SK-N-SH treated with all-trans-retinoic acid at 6 μM for 48 hours (cell line): ENCODE results near the gene RAD51B.

Source experiments
- ATAC-seq: fragments of 200-7000 bp; cut with Tn5 transposase; 3 replicates; pipeline ENCODE4 v1.9.1; 2020; ENCODE audit warnings: mild to moderate bottlenecking, moderate library complexity
- ARNTL ChIP-seq: fragments of 450-650 bp; formaldehyde crosslinking; IDR thresholded peaks from 2 replicates; pipeline ENCODE4 v1.5.0; 2020; ENCODE audit warnings: low read depth, mild to moderate bottlenecking, moderate library complexity, borderline replicate concordance
- BACH2 ChIP-seq: fragments of 250-450 bp; sonication (Bioruptor Pico); IDR thresholded peaks from 2 replicates; pipeline ENCODE4 v1.9.0; 2021; ENCODE audit warnings: mild to moderate bottlenecking, borderline replicate concordance
- CSDC2 ChIP-seq: fragments of 250-450 bp; sonication (Bioruptor Pico); IDR thresholded peaks from 2 replicates; pipeline ENCODE4 v1.5.0; 2020; ENCODE audit warnings: mild to moderate bottlenecking, moderate library complexity
- CSRNP3 ChIP-seq: fragments of 250-450 bp; sonication (Bioruptor Pico); IDR thresholded peaks from 2 replicates; pipeline ENCODE4 v1.5.1; 2021; ENCODE audit warnings: mild to moderate bottlenecking, moderate library complexity
- ESRRG ChIP-seq: fragments of 250-450 bp; sonication (Bioruptor Pico); IDR thresholded peaks from 2 replicates; pipeline ENCODE4 v1.6.1; 2021; ENCODE audit warnings: mild to moderate bottlenecking
- GLIS3 ChIP-seq: fragments of 250-450 bp; sonication (Bioruptor Pico); IDR thresholded peaks from 2 replicates; pipeline ENCODE4 v1.5.0; 2020; ENCODE audit warnings: mild to moderate bottlenecking, moderate library complexity
- PATZ1 ChIP-seq: fragments of 250-450 bp; sonication (Bioruptor Pico); IDR thresholded peaks from 2 replicates; pipeline ENCODE4 v1.8.0; 2020; ENCODE audit warnings: mild to moderate bottlenecking, moderate library complexity, borderline replicate concordance
- POU6F1 ChIP-seq: fragments of 250-450 bp; sonication (Bioruptor Pico); IDR thresholded peaks from 2 replicates; pipeline ENCODE4 v1.8.0; 2021; ENCODE audit warnings: low read depth, mild to moderate bottlenecking, moderate library complexity, borderline replicate concordance
- PPARA ChIP-seq: fragments of 250-450 bp; sonication (Bioruptor Pico); IDR thresholded peaks from 2 replicates; pipeline ENCODE4 v1.5.0; 2020; ENCODE audit warnings: mild to moderate bottlenecking, borderline replicate concordance
- SNAI2 ChIP-seq: fragments of 250-450 bp; sonication (Bioruptor Pico); IDR thresholded peaks from 2 replicates; pipeline ENCODE4 v1.5.0; 2020; ENCODE audit warnings: mild to moderate bottlenecking, moderate library complexity
- TCF4 ChIP-seq: fragments of 250-450 bp; sonication (Bioruptor Pico); IDR thresholded peaks from 2 replicates; pipeline ENCODE4 v1.8.0; 2021; ENCODE audit warnings: mild to moderate bottlenecking, moderate library complexity, borderline replicate concordance
- TOX ChIP-seq: fragments of 250-450 bp; sonication (Bioruptor Pico); IDR thresholded peaks from 2 replicates; pipeline ENCODE4 v1.8.0; 2021; ENCODE audit warnings: mild to moderate bottlenecking, moderate library complexity, borderline replicate concordance
- ZFP3 ChIP-seq: fragments of 250-450 bp; sonication (Bioruptor Pico); IDR thresholded peaks from 2 replicates; pipeline ENCODE4 v1.5.0; 2020; ENCODE audit warnings: mild to moderate bottlenecking, moderate library complexity
- ZFP30 ChIP-seq: fragments of 450-650 bp; formaldehyde crosslinking; IDR thresholded peaks from 2 replicates; pipeline ENCODE4 v1.5.0; 2022; ENCODE audit warnings: mild to moderate bottlenecking, moderate library complexity
- ZNF565 ChIP-seq: fragments of 450-650 bp; formaldehyde crosslinking; conservative IDR thresholded peaks from 2 replicates; pipeline ENCODE4 v1.5.0; 2020; ENCODE audit warnings: low read depth, mild to moderate bottlenecking, moderate library complexity
- ZNF70 ChIP-seq: fragments of 450-650 bp; formaldehyde crosslinking; IDR thresholded peaks from 2 replicates; pipeline ENCODE4 v1.5.0; 2020; ENCODE audit warnings: mild to moderate bottlenecking, moderate library complexity
- ZNF8 ChIP-seq: fragments of 450-650 bp; formaldehyde crosslinking; IDR thresholded peaks from 2 replicates; pipeline ENCODE4 v1.5.0; 2020; ENCODE audit warnings: mild to moderate bottlenecking, moderate library complexity
- TF ChIP-seq, protein P1 (sequence below): fragments of 250-450 bp; sonication (Bioruptor Pico); IDR thresholded peaks from 2 replicates; pipeline ENCODE4 v1.5.0; 2020; ENCODE audit warnings: mild to moderate bottlenecking, moderate library complexity

RAD51B gene

DNA sequence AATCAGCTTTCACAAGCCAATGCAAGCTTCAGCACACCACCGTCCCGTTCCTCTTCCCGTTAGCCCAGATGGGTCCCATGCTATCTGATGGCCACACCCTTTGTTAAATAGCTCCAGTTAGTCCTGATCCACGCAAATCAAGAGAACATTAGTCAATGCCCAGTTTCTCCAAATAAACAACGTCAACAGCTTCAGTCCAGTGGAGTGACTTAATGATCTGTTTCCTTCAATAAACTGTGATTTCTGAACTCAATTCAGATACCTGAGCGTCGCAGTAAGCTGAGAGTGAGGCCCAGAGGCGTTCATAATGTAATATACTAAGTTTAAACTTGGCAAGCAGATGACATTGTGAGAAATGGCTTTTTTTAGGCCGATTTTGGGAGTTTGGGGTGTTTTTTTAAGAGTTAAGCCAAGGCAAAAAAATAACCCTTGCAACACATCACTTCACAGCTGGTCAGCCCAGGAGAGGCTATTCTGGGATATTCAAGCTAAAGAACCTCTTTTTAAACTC is 861.0 kb downstream of the RAD51B start (continued):
- no peak for TF ChIP-seq PATZ1
- no peak for TF ChIP-seq ZFP30 (CRISPR knock-in tag)
- no peak for TF ChIP-seq BACH2 (CRISPR knock-in tag)
- TF ChIP-seq ESRRG (CRISPR knock-in tag), result no peak

DNA sequence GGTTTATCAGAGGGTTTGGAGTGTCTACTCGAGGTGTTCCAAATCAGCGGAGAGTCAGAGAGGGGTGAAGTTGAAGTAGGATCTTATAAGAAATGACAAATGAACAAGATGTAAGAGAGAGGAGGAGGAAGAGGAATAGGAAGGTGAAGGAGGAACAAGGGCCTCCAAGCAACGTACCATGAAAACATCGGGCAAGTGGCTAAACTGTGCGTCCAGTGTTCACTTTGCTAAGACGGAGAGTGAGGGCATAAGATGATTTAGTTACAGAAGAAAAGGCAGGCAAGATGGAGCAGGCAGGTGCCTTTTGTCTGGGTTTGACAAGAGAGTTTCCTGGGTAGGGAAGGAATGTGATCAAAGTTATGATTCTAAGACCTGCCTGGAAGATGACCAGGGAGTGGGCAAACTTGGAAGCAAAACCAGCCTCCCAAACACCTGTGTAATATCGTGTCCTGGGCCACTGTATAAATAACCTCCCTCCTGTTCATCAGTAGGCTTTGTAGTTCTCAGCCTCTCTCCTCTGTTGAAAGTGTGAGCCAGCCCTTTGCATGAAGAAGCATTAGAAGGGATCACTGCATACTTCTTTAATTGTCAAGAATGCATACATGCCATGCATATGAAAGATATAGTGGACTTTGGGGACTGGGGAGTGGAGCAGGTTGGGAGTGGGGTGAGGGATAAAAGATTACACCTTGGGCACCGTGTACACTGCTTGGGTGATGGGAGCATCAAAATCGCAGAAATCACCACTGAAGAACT is 861.9 kb downstream of the RAD51B start:
- ATAC-seq, result no peak
- TF ChIP-seq PATZ1, result no peak
- no peak for TF ChIP-seq ZFP3 (CRISPR knock-in tag)
- TF ChIP-seq ZNF565 (CRISPR knock-in tag), result no peak
- TF ChIP-seq TOX (CRISPR knock-in tag), result no peak
- no peak for TF ChIP-seq ZNF70 (CRISPR knock-in tag)
- no peak for TF ChIP-seq POU6F1
- TF ChIP-seq, all 23 proteins: peak for 0

DNA sequence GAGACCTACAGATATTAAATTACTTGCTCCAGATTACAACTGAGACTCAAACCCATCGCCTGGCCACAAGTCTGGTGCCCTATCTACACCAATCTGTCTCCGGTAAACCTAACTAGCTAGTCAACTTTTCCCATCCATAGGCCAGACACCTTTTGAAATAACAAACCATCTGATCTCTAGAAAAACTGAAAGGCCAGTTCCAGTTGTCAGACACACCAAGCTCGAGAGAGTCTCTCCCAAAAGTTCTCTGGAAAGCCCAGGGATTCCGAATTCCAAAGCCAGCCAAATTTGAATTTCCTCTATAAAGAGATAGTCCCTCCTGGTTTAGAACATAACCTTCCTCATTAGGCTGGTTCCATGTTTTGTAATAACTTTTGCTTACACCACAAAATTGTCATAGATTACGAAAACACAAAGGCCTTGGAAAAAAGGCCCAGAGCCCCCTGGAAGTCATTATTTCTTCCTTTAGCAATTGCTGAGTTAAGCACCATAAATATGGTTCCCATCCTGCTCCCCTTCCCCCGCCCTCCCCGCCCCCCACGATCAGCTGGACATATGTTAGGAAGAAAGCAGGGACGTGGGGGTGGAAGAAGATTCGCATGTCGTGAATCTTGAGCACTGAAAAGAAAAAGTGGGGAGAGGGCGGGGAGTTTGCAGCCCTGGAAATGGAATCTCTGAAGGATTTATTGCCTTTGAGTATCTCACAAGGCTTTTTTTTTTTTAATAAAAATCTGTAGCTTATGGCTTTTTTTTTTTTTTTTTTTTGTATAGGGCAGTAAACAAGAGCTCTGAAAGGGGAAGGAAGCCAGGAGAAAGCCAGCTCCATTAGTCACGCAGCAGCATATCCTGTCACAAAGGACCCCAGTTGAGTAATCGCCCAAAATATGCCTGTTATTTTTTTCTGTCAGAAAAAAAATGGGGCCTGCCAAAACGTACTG is 862.9 kb downstream of the RAD51B start:
- TF ChIP-seq, protein P1, sequence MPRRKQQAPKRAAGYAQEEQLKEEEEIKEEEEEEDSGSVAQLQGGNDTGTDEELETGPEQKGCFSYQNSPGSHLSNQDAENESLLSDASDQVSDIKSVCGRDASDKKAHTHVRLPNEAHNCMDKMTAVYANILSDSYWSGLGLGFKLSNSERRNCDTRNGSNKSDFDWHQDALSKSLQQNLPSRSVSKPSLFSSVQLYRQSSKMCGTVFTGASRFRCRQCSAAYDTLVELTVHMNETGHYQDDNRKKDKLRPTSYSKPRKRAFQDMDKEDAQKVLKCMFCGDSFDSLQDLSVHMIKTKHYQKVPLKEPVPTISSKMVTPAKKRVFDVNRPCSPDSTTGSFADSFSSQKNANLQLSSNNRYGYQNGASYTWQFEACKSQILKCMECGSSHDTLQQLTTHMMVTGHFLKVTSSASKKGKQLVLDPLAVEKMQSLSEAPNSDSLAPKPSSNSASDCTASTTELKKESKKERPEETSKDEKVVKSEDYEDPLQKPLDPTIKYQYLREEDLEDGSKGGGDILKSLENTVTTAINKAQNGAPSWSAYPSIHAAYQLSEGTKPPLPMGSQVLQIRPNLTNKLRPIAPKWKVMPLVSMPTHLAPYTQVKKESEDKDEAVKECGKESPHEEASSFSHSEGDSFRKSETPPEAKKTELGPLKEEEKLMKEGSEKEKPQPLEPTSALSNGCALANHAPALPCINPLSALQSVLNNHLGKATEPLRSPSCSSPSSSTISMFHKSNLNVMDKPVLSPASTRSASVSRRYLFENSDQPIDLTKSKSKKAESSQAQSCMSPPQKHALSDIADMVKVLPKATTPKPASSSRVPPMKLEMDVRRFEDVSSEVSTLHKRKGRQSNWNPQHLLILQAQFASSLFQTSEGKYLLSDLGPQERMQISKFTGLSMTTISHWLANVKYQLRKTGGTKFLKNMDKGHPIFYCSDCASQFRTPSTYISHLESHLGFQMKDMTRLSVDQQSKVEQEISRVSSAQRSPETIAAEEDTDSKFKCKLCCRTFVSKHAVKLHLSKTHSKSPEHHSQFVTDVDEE (CRISPR knock-in tag), result no peak
- TF ChIP-seq ESRRG (CRISPR knock-in tag) (no peak), ZNF70 (CRISPR knock-in tag) (no peak), SNAI2 (CRISPR knock-in tag) (no peak), PPARA (CRISPR knock-in tag) (no peak), ZFP30 (CRISPR knock-in tag) (no peak), ZNF8 (CRISPR knock-in tag) (no peak), BACH2 (CRISPR knock-in tag) (no peak)
- ATAC-seq, result peak; percentile 78

DNA sequence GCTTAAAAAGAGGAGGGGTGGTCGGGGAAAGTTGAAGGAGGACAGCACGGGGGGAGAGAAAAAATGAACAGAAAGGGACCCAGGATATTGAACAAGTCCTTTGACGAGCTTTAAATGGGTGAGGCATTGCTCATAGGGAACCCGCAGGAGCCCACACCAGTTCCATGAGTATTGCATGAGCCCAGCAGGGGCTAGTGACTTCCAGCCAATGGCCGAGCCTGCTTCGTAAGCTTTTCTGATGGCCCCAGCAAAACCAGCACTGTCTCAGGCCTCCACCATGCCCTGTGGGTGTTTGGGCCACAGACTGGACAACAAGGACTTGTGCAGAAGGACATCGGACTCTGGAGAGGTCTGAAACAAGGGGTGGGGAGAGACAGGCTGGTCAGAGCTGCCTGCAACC is 863.7 kb downstream of the RAD51B start:
- TF ChIP-seq, protein P1 (CRISPR knock-in tag), result no peak
- no peak for TF ChIP-seq GLIS3 (CRISPR knock-in tag)
- TF ChIP-seq ZNF70 (CRISPR knock-in tag), result no peak
- no peak for TF ChIP-seq SNAI2 (CRISPR knock-in tag)
- TF ChIP-seq TOX (CRISPR knock-in tag), result no peak
- no peak for TF ChIP-seq TCF4 (CRISPR knock-in tag)
- no peak for TF ChIP-seq PPARA (CRISPR knock-in tag)
- TF ChIP-seq CSDC2 (CRISPR knock-in tag), result no peak
- TF ChIP-seq ARNTL (CRISPR knock-in tag), result no peak
- TF ChIP-seq CSRNP3, result no peak
- no peak for TF ChIP-seq ZNF8 (CRISPR knock-in tag)
- no peak for TF ChIP-seq ZFP30 (CRISPR knock-in tag)
- TF ChIP-seq, all 23 proteins: peak for 0
- ATAC-seq, result peak; percentile 16
